Duodenal mucosa (tissue), 2 donors: ENCODE data around the gene ZNF316.
"Not testable (repeated sequence)": the region's sequence is repeated elsewhere in the genome, so short reads cannot be mapped to it uniquely, and the experiment has no call there.

Experiments
- H3K27ac ChIP-seq: one replicate; pipeline ENCODE4 v1.7.0; 2013; ENCODE audit warnings: low read depth, low read length
- H3K27me3 ChIP-seq, 2 donors: one replicate each; pipeline ENCODE4 v1.7.0; 2013; ENCODE audit warnings: low read length in 2 of 2, control low read depth in 1 of 2; ENCODE audit not compliant: insufficient read depth in 2 of 2, control insufficient read depth in 1 of 2
- H3K36me3 ChIP-seq, 2 donors: one replicate each; pipeline ENCODE4 v1.7.0; 2013; ENCODE audit warnings: low read length in 2 of 2, control low read depth in 1 of 2; ENCODE audit not compliant: insufficient read depth in 2 of 2, control insufficient read depth in 1 of 2
- H3K4me1 ChIP-seq, 2 donors: one replicate each; pipeline ENCODE4 v1.7.0; 2013; ENCODE audit warnings: low read length in 2 of 2, control low read depth in 1 of 2; ENCODE audit not compliant: insufficient read depth in 2 of 2, control insufficient read depth in 1 of 2
- H3K4me3 ChIP-seq, 2 donors: one replicate each; pipeline ENCODE4 v1.7.0; 2013; ENCODE audit warnings: low read length in 2 of 2, low read depth in 1 of 2
- H3K9ac ChIP-seq, 2 donors: one replicate each; pipeline ENCODE4 v1.7.0; 2013; ENCODE audit warnings: low read length in 2 of 2, low read depth in 1 of 2
- H3K9me3 ChIP-seq, 2 donors: one replicate each; pipeline ENCODE4 v1.7.0; 2013; ENCODE audit warnings: low read length in 2 of 2, control low read depth in 1 of 2; ENCODE audit not compliant: control insufficient read depth in 1 of 2

ZNF316 gene

DNA sequence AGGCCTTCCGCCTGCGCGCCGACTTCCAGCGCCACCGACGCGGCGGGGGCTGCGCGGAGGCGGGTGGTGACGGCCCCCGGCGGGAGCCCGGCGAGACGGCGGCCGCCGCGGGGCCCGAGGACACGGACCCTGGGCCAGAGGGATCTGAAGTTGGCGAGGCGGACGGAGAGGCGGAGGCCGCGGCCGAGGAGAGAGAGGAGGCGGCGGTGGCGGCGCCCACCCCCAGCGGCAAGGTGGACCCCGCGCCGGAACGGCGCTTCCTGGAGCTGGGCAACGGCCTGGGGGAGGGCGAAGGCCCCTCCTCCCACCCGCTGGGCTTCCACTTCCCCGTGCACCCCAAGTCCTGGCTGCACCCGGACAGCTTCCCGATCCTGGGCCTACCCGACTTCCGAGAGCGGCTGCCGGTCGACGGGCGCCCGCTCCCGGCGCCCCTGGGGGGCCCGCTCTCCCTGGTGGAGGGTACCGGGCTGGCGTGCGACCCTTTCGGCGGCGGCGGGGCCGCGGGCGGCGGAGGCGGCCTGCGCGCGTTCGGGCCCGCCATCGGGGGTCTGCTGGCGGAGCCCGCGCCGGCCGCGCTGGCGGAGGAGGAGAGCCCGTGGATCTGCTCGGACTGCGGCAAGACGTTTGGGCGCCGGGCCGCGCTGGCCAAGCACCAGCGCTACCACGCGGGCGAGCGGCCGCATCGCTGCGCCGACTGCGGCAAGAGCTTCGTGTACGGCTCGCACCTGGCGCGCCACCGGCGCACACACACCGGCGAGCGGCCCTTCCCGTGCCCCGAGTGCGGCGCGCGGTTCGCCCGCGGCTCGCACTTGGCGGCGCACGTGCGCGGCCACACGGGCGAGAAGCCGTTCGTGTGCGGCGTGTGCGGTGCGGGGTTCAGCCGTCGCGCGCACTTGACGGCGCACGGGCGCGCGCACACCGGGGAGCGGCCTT lies 16.2 kb downstream of the ZNF316 start:
- H3K4me1 ChIP-seq, result no peaks in the 10 kb centered on the region
- no peak overlapping the region for H3K27ac ChIP-seq
- no peaks in the 10 kb centered on the region for H3K9me3 ChIP-seq
- H3K27me3 ChIP-seq, result no peaks in the 10 kb centered on the region
- H3K36me3 ChIP-seq, result peaks cover 12 to 49% of the 10 kb centered on the region in 2 donors
- H3K9ac ChIP-seq, result no peak overlapping the region
- H3K4me3 ChIP-seq, result no peak overlapping the region

DNA sequence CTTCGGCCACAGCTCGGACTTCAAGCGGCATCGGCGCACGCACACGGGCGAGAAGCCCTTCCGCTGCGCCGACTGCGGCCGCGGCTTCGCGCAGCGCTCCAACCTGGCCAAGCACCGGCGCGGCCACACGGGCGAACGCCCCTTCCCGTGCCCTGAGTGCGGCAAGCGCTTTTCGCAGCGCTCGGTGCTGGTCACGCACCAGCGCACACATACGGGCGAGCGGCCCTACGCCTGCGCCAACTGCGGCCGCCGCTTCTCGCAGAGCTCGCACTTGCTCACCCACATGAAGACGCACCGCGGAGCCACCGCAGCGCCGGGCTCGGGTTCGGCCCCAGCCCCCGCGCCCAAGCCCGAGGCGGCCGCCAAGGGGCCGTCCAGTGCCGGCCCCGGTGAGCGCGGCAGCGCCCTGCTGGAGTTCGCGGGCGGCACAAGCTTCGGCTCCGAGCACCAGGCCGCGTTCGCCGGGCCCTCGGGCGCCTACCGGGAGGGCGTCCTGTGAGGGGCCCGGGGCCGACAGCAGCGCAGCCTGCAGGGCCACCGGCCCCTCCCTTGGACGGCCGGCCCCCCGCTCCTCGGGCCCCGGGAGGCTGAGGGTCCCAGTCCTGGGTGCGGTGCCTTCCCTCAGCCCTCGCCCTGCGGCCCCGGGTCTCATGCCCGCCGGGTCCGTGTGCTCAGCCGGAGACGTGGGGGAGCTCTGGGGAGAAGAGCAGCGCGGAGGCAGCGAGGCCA lies 17.2 kb downstream of the ZNF316 start:
- Histone ChIP-seq H3K9me3 (no peaks in the 10 kb centered on the region), H3K36me3 (peaks cover 12 to 40% of the 10 kb centered on the region in 2 donors)

DNA sequence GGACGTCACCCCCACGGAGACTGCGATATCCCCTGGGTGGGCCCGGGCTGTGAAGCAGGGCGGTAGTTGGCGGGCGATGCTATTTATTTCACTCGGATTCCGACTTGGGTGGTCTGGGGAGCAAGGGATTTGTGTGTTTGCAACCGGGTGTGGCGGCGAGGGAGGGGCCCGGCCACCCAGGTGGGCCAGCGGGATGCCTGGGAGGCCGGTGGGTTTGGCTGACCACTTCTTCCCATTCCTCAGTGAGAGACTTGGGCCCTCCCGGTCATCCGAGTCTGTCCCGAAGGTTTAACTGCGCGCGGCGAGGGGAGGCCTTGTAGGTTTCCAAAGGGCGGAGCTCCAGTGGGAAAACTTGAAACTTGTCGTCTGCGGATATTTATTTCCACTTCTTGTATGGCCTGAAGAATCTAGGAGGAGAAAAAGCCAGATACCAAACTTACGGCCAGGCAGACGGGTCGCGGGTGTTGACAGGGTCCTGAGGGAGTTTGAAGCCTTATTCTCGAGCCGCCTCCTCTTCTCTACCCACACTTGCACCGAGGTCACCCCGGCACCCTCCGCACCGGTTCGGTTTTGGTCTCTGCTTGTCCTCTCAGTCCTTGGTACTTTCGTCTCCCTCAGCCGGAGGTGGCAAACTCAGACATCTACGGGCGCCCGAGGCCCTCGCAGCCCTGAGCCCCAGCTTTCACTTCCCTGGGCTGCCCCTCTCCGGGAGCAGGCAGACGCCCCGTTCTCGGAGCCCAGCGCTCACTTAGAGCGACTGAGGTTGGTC lies 17.9 kb downstream of the ZNF316 start:
- Histone ChIP-seq H3K36me3 (peaks cover 12 to 32% of the 10 kb centered on the region in 2 donors), H3K4me1 (peaks cover 0 to 4% of the 10 kb centered on the region in 2 donors), H3K4me3 (no peak overlapping the region), H3K27me3 (peaks cover 0 to 10% of the 10 kb centered on the region in 2 donors), H3K27ac (no peak overlapping the region), H3K9me3 (no peaks in the 10 kb centered on the region), H3K9ac (no peak overlapping the region)

More for the DNA sequence above, 17.2 kb downstream of the ZNF316 start:
- Histone ChIP-seq H3K27ac (no peak overlapping the region), H3K4me1 (peaks cover 0 to 2% of the 10 kb centered on the region in 2 donors), H3K27me3 (peaks cover 0 to 8% of the 10 kb centered on the region in 2 donors), H3K4me3 (no peak overlapping the region), H3K9ac (no peak overlapping the region)

DNA sequence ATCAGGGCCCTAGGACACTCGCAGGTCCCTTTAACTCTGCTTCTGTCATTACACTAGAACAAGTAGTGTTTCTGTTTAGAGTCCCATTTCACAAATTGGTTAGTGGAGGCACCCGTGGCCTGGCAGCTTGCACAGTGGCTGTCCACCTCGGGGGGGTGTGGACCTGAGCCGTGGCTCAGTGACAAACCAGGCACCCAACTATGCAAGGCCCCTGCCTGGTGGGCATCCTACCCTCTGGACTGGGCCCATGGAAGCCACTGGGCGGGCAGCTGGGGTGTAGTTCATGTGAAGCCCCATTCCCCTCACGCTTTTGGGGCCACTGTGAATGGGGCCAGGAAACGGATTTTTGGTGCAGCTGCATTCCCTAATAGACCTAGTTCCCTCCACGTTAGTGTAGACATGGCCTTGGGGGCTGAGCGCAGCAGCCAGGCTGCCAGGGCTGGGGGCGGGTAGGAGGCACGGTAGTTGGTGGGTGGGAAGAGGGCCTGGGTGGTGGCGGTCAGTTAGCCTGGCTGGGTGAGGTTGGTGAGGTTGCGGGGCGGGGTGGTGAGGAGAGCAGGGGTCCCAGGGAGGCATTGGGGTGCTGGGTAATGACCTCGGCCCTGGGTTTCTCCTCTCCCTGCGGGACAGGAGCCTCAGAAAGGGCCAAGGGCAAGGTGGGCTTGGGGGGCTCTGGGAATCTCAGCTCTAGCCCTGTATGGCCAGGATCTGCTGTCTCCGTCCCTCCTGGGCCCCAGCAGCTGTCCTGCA lies 18.7 kb downstream of the ZNF316 start:
- Histone ChIP-seq H3K4me3 (no peak overlapping the region), H3K27me3 (peaks cover 0 to 10% of the 10 kb centered on the region in 2 donors), H3K9me3 (no peaks in the 10 kb centered on the region), H3K36me3 (peaks cover 6 to 24% of the 10 kb centered on the region in 2 donors), H3K9ac (no peak overlapping the region), H3K4me1 (peaks cover 0 to 4% of the 10 kb centered on the region in 2 donors), H3K27ac (no peak overlapping the region)

DNA sequence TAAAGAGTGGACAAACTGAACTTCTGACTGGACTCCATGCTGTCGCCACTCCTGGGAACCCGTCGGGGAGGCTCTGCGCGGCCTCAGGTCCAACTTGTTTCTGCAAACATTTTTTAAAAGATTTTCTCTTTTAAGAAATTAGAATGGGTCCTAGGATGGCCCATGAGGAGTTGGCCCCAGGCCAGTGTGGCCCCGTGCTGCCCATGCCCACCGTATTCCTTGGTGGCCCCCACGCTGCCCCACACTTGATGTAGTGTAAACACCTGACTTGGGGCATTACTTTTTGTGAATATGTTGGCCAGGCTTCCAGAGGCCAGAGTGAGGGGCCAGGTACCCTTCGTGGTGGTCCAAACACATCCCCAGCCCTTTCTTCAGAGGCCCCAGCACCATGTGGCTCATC lies 19.3 kb downstream of the ZNF316 start:
- H3K9me3 ChIP-seq, result no peaks in the 10 kb centered on the region
- peaks cover 0 to 10% of the 10 kb centered on the region in 2 donors for H3K27me3 ChIP-seq
- H3K4me3 ChIP-seq, result no peak overlapping the region
- H3K27ac ChIP-seq, result no peak overlapping the region
- H3K4me1 ChIP-seq, result peaks cover 0 to 4% of the 10 kb centered on the region in 2 donors
- no peak overlapping the region for H3K9ac ChIP-seq
- H3K36me3 ChIP-seq, result peaks cover 3 to 22% of the 10 kb centered on the region in 2 donors

DNA sequence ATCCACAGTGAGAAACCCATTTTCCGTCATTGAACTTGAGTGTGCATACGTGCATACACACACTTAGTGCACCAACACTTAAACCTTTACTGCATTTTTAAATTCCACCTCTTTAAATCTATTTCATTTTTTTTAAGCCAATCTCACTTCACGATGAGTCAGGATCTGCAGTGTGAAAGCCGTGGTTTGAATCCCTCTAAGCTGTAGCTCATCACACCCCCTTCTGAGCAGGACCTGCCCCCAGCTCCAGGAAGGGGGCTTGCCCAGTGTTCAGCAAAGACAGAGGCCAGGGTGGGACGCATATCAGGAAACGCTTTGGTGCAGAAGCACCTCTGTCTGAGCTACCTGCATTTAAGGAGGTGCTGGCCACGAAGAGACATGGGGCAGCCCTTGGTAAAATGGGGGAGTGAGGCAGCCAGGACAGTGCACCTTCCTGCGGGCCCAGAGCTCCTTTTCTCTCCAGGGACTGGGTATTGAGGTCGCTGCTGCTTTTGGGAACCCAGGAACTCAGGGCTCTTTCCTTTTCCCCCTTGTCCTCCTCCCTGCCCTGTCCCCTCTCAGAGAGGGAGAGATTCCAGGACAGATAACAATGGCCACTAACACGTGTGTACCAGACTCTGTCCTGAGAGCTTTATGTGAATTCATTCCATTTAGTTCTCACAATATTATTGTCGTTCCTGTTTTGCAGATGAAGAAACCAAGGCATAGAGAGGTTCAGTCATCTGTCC lies 21.7 kb downstream of the ZNF316 start:
- Histone ChIP-seq H3K4me1 (peaks cover 0 to 4% of the 10 kb centered on the region in 2 donors), H3K9ac (no peak overlapping the region)

DNA sequence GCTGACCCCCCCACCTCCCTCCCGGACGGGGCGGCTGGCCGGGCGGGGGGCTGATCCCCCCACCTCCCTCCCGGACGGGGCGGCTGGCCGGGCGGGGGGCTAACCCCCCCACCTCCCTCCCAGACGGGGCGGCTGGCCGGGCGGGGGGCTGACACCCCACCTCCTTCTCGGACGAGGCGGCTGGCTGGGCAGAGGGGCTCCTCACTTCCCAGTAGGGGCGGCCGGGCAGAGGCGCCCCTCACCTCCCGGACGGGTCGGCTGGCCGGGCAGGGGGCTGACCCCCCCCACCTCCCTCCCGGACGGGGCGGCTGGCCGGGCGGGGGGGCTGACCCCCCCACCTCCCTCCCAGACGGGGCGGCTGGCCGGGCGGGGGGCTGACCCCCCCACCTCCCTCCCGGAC lies 33.7 kb downstream of the ZNF316 start:
- not testable (repeated sequence) for H3K27me3 ChIP-seq, H3K27ac ChIP-seq, H3K4me3 ChIP-seq, H3K9ac ChIP-seq, H3K4me1 ChIP-seq, H3K36me3 ChIP-seq
- peaks cover 30 to 47% of the 10 kb centered on the region in 2 donors for H3K9me3 ChIP-seq

More for the DNA sequence above, 21.7 kb downstream of the ZNF316 start:
- peaks cover 0 to 10% of the 10 kb centered on the region in 2 donors for H3K27me3 ChIP-seq
- peaks cover 0 to 9% of the 10 kb centered on the region in 2 donors for H3K36me3 ChIP-seq
- H3K4me3 ChIP-seq, result no peak overlapping the region
- no peak overlapping the region for H3K27ac ChIP-seq
- no peaks in the 10 kb centered on the region for H3K9me3 ChIP-seq

DNA sequence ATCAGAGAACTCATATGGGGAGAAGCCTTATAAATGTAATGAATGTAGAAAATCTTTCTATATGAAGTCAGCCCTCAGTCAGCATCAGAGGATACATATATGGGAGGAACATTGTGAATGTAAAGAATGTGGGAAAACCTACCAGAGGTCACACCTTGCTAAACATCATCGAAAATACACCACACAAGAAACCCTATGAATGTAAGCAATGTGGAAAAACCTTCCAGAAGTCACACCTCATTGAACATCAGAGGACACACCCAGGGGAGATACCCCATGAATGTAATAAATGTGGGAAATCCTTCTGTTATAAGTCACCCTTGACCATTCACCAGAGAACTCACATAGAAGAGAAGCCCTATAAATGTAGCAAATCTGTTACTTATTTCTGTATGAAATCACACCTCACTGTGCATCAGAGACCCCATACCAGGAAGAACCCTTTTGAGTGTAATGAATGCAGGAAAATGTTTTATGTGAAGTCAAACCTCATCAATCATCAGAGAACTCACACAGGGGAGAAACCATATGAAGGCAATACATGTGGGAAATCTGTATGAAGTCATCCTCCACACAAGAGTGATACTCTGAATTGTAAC lies 38.8 kb downstream of the ZNF316 start:
- H3K9me3 ChIP-seq, result peaks cover 61 to 73% of the 10 kb centered on the region in 2 donors
- H3K9ac ChIP-seq, result no peak overlapping the region
- H3K27me3 ChIP-seq, result no peaks in the 10 kb centered on the region
- no peak overlapping the region for H3K4me3 ChIP-seq
- no peaks in the 10 kb centered on the region for H3K4me1 ChIP-seq
- H3K36me3 ChIP-seq, result no peaks in the 10 kb centered on the region
- H3K27ac ChIP-seq, result no peak overlapping the region
